MM.1S (cell line): ENCODE measurements around the gene PIGZ.

Experiments
- CTCF ChIP-seq: fragments of 300-600 bp; sonication (generic); IDR thresholded peaks from 2 replicates; pipeline ENCODE4 v1.5.1; 2016; ENCODE audit warnings: antibody characterized with exemption, low read length, mixed read lengths
- EZH2 ChIP-seq: fragments of 300-600 bp; sonication (generic); optimal IDR thresholded peaks from 2 replicates; pipeline ENCODE3; 2017; ENCODE audit warnings: low read depth, mild to moderate bottlenecking, antibody characterized with exemption, low read length, mixed read lengths
- EZH2phosphoT487 ChIP-seq: fragments of 300-600 bp; sonication (generic); IDR thresholded peaks from 2 replicates; pipeline ENCODE4 v1.6.1; 2018; ENCODE audit warnings: antibody characterized with exemption, low read length

GRCh38 chr3:196920733-196921132, 47.9 kb downstream of the PIGZ start:
- TF ChIP-seq CTCF (no peak), EZH2phosphoT487 (no peak), EZH2 (no peak)
